ENCODE measurements around the gene TMEM86B.

GRCh38 chr19:55228015-55228391 is 560 bp downstream of the TMEM86B start:
- no peak for TF ChIP-seq OSR1 (CRISPR knock-in tag; IDR thresholded peaks at IDR 0.05)
- no peak for TF ChIP-seq POU6F1 (CRISPR knock-in tag; IDR thresholded peaks at IDR 0.05; ENCODE audit: borderline replicate concordance, low read depth)
- TF ChIP-seq, protein P1, sequence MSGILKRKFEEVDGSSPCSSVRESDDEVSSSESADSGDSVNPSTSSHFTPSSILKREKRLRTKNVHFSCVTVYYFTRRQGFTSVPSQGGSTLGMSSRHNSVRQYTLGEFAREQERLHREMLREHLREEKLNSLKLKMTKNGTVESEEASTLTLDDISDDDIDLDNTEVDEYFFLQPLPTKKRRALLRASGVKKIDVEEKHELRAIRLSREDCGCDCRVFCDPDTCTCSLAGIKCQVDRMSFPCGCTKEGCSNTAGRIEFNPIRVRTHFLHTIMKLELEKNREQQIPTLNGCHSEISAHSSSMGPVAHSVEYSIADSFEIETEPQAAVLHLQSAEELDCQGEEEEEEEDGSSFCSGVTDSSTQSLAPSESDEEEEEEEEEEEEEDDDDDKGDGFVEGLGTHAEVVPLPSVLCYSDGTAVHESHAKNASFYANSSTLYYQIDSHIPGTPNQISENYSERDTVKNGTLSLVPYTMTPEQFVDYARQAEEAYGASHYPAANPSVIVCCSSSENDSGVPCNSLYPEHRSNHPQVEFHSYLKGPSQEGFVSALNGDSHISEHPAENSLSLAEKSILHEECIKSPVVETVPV (CRISPR knock-in tag; IDR thresholded peaks at IDR 0.05): no peak
- TF ChIP-seq TOX (CRISPR knock-in tag; IDR thresholded peaks at IDR 0.05; ENCODE audit: borderline replicate concordance): no peak
- no peak for TF ChIP-seq PPARA (CRISPR knock-in tag; IDR thresholded peaks at IDR 0.05; ENCODE audit: borderline replicate concordance)
- TF ChIP-seq ZNF565 (CRISPR knock-in tag; conservative IDR thresholded peaks at IDR 0.05; ENCODE audit: low read depth): no peak
- no peak for TF ChIP-seq PATZ1 (CRISPR knock-in tag; IDR thresholded peaks at IDR 0.05; ENCODE audit: borderline replicate concordance)
- TF ChIP-seq SNAI2 (CRISPR knock-in tag; IDR thresholded peaks at IDR 0.05): no peak
- no peak for TF ChIP-seq RARB (CRISPR knock-in tag; IDR thresholded peaks at IDR 0.05)
- no peak for TF ChIP-seq ARNTL (CRISPR knock-in tag; IDR thresholded peaks at IDR 0.05; ENCODE audit: borderline replicate concordance, low read depth)
